HT-29 (cell line): Measurements from ENCODE around the gene SLC15A4. TPM values are rescaled to one million over a fixed set of nuclear protein-coding genes. Genes with fewer than 3 reads are reported as not detected.
"Not testable (repeated sequence)": the region's sequence is repeated elsewhere in the genome, so short reads cannot be mapped to it uniquely, and the experiment has no call there.

Experiments used
- DNase-seq: peaks from one replicate; pipeline ENCODE4 v3.0.0-alpha.2; 2015; ENCODE audit warnings: low spot score
- total RNA-seq: library from RNA; depleted of rRNA; stranded (reverse); fragments of >200 nt; shearing (Covaris generic); gene quantifications from 2 replicates; pipeline ENCODE4 v1.2.3, GENCODE V29; 2014

The SLC15A4 gene
- total RNA-seq, 1 experiment from 2014 or later, result 17.9 TPM

DNA sequence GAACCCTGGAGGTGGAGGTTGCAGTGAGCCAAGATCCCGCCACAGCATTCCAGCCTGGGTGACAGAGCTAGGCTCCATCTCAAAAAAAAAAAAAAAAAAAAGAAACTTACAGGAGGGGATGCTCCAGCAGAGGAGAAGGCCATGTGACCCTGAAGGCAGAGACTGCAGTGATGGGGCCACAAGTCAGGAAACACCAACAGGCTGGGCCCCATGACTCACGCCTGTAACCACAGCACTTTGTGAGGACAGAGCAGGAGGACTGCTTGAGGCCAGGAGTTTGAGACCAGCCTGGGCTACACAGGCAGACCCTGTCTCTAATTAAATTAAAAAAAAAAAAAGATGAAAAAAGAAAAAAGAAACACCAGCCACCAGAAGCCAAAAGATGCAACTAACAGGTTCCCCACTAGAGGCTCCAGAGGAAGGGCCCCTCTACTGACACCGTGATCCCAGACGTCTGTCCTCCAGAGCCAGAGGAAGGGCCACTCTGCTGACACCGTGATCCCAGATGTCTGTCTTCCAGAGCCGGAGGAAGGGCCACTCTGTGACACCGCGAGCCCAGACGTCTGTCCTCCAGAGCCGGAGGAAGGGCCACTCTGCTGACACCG, 20.4 kb upstream of the SLC15A4 start:
- DNase-seq, result no peak

DNA sequence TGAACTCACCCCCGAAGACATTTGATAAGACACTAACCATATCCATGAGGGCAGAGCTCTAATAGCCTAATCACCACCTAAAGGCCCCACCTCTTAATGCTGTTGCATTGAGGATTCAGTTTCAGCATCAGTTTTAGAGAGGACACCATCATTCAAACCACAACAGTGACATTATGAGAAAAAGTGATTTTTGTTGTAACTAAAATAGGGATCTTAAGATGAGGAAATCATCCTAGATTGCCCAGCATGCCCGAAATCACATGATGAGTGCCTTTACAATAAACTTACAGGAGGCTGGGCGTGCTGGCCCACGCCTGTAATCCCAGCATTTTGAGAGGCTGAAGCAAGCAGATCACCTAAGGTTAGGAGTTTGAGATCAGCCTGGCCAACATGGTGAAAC, 19.8 kb upstream of the SLC15A4 start:
- DNase-seq, result no peak

GRCh38 chr12:128842579-128842978, 18.8 kb upstream of the SLC15A4 start:
- DNase-seq, result no peak

DNA sequence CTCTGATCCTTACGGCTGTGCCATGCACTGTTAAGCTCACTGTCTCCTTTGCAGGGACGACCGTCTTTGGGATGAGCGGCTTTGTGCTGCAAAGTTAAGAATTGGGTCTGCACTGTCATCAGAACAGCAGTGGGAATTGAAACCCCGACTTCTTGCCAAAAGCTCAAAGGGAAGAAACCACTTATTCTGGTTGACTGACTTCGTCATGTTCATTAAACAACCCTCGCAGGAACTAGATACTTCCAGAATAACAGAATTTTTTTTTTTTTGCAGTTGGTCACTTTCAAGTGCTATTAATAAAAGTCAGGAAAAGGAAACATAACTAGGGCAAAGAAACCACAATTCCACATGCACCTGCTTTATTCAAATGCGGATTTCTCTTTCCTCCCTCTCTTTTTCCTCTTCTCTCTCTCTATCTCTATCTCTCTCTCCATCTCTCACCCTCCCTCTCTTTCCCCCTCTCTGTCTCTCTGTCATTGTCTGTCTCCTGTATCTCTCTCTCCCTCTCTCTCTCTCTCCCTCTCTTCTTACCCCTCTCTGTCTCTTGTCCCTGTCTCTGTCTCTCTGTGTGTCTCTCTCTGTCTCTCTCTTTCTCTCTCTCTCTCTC, 17.2 kb upstream of the SLC15A4 start:
- no peak for DNase-seq

DNA sequence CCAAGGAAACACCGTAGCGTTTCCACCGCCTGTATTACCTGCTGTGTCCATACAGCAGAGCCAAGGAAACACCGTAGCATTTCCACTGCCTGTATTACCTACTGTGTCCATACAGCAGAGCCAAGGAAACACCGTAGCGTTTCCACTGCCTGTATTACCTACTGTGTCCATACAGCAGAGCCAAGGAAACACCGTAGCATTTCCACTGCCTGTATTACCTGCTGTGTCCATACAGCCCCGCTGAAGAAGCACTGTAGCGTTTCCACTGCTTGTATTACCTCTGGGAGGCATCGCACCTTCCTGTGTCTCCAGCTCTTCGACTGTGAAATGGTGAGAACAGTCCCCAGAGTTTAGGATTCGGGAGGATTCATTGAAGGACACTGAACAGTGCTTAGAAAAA, 16.1 kb upstream of the SLC15A4 start:
- not testable (repeated sequence) for DNase-seq

DNA sequence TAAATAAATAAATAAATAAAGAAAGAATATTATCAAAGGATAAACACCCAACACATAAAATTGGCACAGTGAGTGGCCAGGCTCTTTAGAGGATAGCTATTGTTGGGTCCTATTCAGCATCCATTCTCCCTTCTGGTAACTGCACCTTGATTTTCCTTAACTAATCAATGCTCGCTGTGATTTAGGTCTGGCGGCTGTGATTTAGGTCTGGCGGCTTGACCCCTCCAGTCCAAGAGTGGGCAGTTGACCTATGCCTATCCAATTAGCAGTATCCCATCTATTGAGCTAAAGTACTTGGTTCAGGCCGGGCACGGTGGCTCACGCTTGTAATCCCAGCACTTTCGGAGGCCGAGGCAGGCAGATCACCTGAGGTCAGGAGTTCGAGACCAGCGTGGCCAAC, 9.7 kb upstream of the SLC15A4 start:
- no peak for DNase-seq

GRCh38 chr12:128830505-128830893, 6.7 kb upstream of the SLC15A4 start:
- DNase-seq, result no peak

- no peak for DNase-seq
Measured at GRCh38 chr12:128829861-128830504, 6.2 kb upstream of the SLC15A4 start.

DNA sequence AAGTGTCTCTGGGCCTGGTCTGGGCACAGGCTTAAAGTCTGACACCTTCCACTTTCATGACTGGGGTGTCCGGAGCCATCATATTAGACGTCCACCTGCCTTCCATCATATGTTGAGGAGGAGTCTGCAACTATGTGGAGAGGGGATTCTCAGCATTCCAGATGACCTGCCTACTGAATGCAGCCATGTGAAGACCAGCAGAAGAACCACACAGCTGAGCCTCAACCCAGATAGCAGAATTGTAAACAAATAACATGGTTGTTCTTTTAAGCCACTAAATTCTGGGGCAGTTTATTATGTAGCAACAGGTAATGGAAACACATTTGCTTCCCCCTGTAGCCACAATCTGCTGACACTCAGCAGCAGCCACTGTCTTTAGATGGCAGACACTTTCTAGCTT, 4.0 kb upstream of the SLC15A4 start:
- DNase-seq, result no peak

DNA sequence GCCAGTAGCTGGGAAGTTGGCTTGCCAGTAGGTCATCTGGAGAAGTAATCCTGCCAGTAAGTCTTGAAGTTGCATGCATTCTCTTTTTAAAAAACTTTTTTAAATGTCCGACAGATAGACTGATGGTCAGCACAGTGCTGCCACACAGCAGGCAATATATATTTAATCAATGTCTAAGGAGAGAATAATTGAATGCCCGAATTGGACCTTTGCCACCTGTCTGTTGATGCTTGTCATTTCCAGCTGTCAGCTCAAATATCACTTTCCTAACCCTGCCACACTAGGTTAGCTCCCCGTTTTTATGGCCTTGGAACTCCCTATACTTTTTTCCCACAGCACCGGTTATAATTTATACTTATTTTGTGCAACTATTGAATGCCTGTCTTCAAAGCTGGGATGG, 2.1 kb upstream of the SLC15A4 start:
- no peak for DNase-seq

GRCh38 chr12:128823216-128823915, 392 bp downstream of the SLC15A4 start:
- peak; percentile 41 for DNase-seq

DNA sequence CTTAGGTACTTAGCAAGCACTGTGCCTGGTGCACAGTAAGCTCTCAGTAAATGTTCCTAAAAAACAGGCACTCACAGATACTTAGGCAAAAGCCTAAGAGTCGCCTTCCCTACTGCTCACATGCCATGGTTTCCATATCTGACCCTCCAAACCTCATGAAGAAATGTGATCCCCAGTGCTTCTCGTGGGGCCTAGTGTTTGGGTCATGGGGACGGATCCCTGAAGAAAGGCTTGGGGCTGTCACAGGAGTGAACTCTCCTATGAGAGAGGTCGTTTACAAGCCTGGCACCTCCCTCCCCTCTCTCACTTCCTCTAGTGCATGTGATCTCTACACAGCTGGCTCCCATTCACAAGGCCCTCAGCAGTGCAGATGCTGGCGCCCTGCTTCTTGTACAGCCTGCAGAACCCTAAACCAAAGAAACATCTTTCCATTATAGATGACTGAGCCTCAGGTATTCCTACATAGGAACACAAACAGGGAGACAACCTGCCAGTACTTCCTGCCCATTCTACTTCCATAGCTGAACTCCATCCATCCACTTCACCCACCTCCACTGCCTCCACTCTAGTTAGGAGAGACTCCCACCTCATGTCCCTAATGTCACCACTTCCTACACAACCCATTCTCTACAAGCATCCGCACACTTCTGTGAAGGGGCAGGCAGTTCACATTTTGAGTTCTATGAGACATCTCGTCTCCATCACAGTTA, 2.9 kb downstream of the SLC15A4 start:
- DNase-seq, result no peak

- no peak for DNase-seq
Measured at GRCh38 chr12:128820253-128820652, 3.5 kb downstream of the SLC15A4 start.

DNA sequence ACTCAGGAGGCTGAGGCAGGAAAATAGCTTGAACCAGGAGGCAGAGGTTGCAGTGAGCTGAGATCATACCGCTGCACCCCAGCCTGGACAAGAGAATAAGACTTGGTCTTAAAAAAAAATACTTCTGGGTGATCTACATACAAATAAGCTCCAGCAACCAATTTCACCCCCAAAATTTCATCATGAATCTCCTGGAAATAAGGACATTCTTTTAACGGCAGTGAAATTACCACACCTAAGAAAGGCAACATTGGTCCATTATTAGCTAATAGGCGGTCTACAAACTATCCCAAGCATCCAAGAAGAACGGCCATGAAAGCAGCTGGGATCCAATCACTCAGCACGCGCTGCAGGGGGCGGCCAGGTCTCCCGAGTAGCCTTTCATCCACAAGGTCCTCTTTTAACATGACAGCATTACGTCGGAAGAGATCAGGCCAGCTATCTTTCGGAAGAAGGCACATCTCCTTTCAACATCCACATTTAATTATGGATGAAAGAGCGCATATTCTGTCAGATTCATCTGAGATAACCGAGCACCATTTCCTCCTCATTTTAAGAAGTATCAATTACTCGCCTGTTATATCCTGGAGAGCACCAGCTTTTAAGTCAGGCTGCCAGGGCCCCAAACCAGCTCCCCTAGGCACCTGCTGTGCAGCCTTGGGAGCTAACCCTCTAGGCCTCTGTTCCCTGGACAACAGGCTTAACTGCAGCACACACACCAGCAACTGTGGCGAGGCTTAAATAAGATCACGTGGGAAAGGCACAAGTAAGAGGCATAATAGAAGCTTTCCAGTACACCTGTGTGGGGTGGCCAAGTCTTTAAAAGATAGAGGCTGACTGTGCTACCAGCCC, 4.2 kb downstream of the SLC15A4 start:
- no peak for DNase-seq

DNA sequence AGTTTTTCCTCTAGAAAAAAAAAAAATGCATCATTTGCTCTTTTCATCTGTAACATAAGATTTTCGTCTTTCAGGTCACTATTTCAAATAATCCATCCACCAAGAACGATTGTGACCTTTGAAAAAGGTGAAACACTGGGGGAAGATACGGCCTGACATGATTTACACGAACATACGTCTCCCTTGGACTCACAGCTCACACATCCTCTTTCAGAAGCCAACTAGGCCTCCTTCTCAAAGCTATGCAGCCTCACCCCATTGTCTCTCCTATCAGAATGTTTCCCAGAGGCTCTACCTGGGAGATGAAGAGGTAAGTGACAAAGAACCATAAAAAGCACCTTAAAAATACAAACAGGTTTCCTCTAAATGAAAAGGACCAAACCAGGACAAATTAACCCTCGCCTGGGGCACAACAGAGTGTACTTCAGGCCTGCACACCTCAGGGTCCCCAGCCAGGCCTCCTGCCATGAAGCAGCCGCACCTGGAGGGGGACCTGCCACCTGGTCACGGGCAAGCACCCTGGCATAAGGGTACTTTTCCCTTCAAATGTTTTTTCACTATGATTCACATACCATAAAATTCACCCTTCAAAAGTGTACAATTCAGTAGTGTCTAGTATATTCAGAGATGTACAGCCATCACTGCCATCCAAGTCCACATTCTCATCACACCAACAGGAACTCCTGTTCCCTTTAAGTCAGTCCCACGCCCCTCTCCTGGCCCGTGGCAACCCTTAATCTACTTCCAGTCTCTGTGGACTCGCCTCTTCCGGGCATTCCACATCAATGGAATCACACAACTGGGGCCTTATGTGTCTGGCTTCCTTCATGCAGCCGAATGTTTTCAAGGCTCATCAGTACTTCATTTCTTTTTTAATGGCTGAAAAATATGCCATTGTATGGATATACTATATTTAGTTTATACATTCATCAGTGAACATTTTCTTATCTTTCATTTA, 5.4 kb downstream of the SLC15A4 start:
- DNase-seq, result no peak

GRCh38 chr12:128817111-128818015, 6.4 kb downstream of the SLC15A4 start:
- no peak for DNase-seq

DNA sequence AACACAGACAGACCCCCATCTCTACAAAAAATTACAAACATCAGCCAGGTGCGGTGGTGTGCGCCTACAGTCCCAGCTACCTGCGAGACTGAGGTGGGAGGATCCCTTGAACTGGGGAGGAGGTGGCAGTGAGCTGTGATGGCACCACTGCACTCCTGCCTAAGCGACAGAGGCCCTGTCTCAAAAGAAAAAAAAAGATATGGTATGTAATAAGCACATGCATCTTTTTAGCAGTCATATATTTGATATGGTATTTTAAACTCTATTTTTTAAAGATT, 7.2 kb downstream of the SLC15A4 start:
- DNase-seq, result no peak

DNA sequence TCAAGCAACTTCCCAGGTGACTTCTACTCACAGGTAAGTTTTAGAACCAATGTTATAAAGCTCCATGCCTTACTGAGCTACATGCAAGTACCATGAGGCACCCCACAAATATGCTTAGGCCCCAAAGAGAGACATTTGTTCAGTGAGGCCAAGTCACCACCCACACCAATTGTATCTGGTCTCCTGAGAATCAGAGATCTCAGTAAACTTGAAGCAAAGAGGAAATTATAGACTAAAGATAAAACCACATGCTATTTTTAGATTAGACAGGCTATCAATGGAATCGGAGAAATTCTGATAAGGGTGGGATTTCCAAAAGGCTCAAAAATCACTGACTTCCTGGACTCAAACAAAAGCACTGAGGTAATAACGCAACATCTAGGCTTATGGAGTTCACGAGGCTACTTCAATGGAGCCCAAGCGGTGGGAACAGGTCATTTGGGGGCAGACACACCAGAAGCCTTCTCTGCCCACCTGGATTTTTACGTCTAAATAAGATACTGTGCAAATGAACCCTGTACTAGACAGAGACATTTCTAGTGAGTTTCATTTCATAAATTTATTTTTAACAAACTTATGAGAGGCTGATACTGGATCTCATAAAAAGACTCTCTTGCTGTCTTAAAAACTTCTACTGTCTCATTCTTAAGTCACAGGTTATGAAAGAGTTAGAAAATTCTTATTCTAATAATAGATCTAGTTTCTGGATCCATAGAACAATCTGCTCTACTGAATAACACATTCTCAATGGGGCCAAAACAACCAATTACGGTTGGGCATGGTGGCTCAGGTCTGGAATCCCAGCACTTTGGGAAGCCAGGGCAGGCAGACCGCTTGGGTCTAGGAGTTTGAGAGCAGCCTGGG, 7.7 kb downstream of the SLC15A4 start:
- DNase-seq, result no peak
